B cell (primary cell): ENCODE measurements around the gene KLHL33.

Experiments used
- CTCF ChIP-seq: fragments of 200-600 bp; IDR thresholded peaks from one replicate; pipeline ENCODE4 v1.8.0; 2022; ENCODE audit warnings: antibody characterized with exemption, mild to moderate bottlenecking
- EZH2 ChIP-seq: IDR thresholded peaks from 2 replicates; pipeline ENCODE4 v1.6.1; 2012; ENCODE audit warnings: borderline replicate concordance, low read depth, mild to moderate bottlenecking, moderate library complexity, low read length; ENCODE audit not compliant: insufficient read depth, poor library complexity, severe bottlenecking

DNA sequence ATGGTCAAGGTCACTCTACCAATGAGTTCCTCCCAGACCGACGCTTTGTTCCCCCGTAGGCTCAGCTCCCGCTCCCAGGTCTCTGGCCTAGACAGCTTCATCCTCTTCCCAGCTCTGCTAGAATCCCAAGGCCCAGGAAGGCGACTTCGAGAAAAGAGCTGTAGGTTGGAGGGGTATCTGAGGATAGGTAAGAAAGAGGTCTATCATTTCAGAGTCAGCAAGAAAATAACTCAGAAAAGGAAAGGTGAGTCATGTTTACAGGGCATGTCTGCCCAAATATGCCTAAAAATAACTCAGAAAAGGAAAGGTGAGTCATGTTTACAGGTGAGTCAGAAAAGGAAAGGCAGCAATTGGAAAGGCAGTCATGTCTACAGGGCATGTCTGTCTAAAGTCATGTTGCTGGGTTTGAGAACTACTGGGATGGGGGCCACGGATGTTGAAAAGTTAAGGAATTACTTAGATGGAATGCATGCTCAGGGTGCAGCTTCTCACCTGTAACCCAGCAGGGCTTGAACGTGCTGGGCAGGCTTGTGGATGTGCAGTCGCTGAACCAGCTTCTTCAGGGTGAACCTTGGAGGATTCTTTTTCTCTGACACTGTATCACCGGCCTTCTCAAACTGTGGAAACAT lies 34.9 kb downstream of the KLHL33 start:
- no peak for TF ChIP-seq CTCF
- TF ChIP-seq EZH2, result no peak
